Ovary (tissue), 9 donors: ENCODE results near the gene COX4I1. TPM values are rescaled to one million over a fixed set of nuclear protein-coding genes. Genes with fewer than 3 reads are reported as not detected.

Source experiments
- DNase-seq, 5 donors: peaks; one replicate each; pipeline ENCODE4 v3.0.0-alpha.2; 2019 to 2020
- H3K27ac ChIP-seq, 2 donors: fragments of 200-600 bp; one replicate each; pipeline versions ENCODE4 v1.5.1 to v1.8.0; 2019 to 2022
- H3K27me3 ChIP-seq: fragments of 200-600 bp; one replicate; pipeline ENCODE4 v1.8.0; 2022
- H3K36me3 ChIP-seq: fragments of 200-600 bp; sonication (generic); one replicate; pipeline ENCODE4 v1.5.1; 2019
- H3K4me1 ChIP-seq: one replicate; pipeline ENCODE4 v1.8.1; 2013; ENCODE audit warnings: mild to moderate bottlenecking, moderate library complexity; ENCODE audit not compliant: insufficient read depth
- H3K4me3 ChIP-seq: fragments of 200-600 bp; sonication (generic); one replicate; pipeline ENCODE4 v1.5.1; 2017
- H3K9me3 ChIP-seq, 2 donors: fragments of 200-600 bp in 1 of 2; sonication (generic) in 1 of 2; one replicate each; pipeline versions ENCODE4 v1.5.1 to v1.8.1; 2013 to 2019; ENCODE audit warnings: mild to moderate bottlenecking in 1 of 2, moderate library complexity in 1 of 2
- EP300 ChIP-seq: sonication (generic); formaldehyde crosslinking; IDR thresholded peaks from one replicate; pipeline ENCODE4 v1.6.1; 2017; ENCODE audit warnings: antibody characterized with exemption
- POLR2A ChIP-seq: fragments of 450-650 bp; IDR thresholded peaks from one replicate; pipeline ENCODE4 v1.6.1; 2017; ENCODE audit warnings: antibody characterized with exemption, mild to moderate bottlenecking, moderate library complexity
- WGBS, 3 donors: extraction: QIAGEN DNeasy Blood & Tissue Kit in 1 of 3; methylation state at CpG; one replicate each; pipeline versions ENCODE4 v1.1.5 to v1.1.7; 2013 to 2017; 5-methylcytosine and 5-hydroxymethylcytosine counted together
- intact Hi-C, 4 donors: fragments of 100-400 bp; cut with DNase I; formaldehyde crosslinking; loops; one replicate each; pipeline versions ENCODE4 v1.11.0 to v1.15.1; 2022 to 2023
- polyA plus RNA-seq, 2 donors: library from polyadenylated mRNA; stranded (reverse); fragments of 200-250 nt in 1 of 2; fragments of 350-450 nt in 1 of 2; fragmentation: Illumina TruSeq in 1 of 2; extraction: RNeasy Lipid Tissue Mini Kit (QIAGEN cat#74804) in 1 of 2; gene quantifications; one replicate each; pipeline ENCODE4 v1.2.3, GENCODE V29; 2013 to 2014
- total RNA-seq, 7 donors: library from RNA; depleted of rRNA in 2 of 7; stranded (reverse); fragments of >200 nt in 2 of 7; fragmentation: NEBNext Ultra II Directional in 3 of 7; extraction: Animal tissue kit (Norgen Biotek cat#: 25700) in 3 of 7; gene quantifications; one replicate each; pipeline versions ENCODE4 v1.1.0 to v1.2.4, GENCODE V29; 2016 to 2023
- TF ChIP-seq, protein P1 (sequence below), 3 donors: fragments of 450-650 bp in 2 of 3; fragments of 200-600 bp in 1 of 3; IDR thresholded peaks; one replicate each; pipeline versions ENCODE4 v1.5.1 to v1.8.0; 2016 to 2022; ENCODE audit warnings: antibody characterized with exemption in 3 of 3, mild to moderate bottlenecking in 1 of 3
- donor health status: DM: no; HTN: no; CAD: no; lungs with moderate emphysema.
- donor health status: DM: no; HTN: no; CAD: no.
- donor health status: Bipolar disorder and iron deficiency.
- donor health status: DM: yes; HTN: yes; CAD: no.
- donor health status: DM: no; HTN: no; CAD: no.
- donor health status: DM: yes; HTN: yes; CAD: no.

Gene COX4I1
- total and polyA plus RNA-seq, 9 donors: 378 to 750 (median 471) TPM

- Histone ChIP-seq H3K9me3 (no peaks in the 10 kb centered on the region), H3K36me3 (no peaks in the 10 kb centered on the region), H3K27ac (no peak within 1 kb of the TSS), H3K4me1 (peaks cover 5% of the 10 kb centered on the region), H3K27me3 (no peaks in the 10 kb centered on the region), H3K4me3 (peak within 1 kb of the TSS; percentile 37)
- WGBS, 3 donors: 4 to 9% (median 5%) methylated on average over 23 to 89 of the region's 96 CpGs
- DNase-seq: peak in 4 of 5 donors; percentile 31 to 68 (median 52)
- TF ChIP-seq, protein P1, sequence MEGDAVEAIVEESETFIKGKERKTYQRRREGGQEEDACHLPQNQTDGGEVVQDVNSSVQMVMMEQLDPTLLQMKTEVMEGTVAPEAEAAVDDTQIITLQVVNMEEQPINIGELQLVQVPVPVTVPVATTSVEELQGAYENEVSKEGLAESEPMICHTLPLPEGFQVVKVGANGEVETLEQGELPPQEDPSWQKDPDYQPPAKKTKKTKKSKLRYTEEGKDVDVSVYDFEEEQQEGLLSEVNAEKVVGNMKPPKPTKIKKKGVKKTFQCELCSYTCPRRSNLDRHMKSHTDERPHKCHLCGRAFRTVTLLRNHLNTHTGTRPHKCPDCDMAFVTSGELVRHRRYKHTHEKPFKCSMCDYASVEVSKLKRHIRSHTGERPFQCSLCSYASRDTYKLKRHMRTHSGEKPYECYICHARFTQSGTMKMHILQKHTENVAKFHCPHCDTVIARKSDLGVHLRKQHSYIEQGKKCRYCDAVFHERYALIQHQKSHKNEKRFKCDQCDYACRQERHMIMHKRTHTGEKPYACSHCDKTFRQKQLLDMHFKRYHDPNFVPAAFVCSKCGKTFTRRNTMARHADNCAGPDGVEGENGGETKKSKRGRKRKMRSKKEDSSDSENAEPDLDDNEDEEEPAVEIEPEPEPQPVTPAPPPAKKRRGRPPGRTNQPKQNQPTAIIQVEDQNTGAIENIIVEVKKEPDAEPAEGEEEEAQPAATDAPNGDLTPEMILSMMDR (IDR thresholded peaks at IDR 0.05): no peak
- TF ChIP-seq POLR2A: no peak
- no peak for TF ChIP-seq EP300
- intact Hi-C loops: no loop called here
Observed at GRCh38 chr16:85750827-85751697, 48.4 kb upstream of the COX4I1 start, which contains the start of gene C16orf74. C16orf74 (minus strand) TSS chr16:85751096; CDS start chr16:85735217, 15,879 bp downstream.

- intact Hi-C loops: no loop called here
- Histone ChIP-seq H3K27me3 (no peaks in the 10 kb centered on the region), H3K36me3 (no peaks in the 10 kb centered on the region), H3K4me3 (no peak overlapping the region), H3K27ac (no peak overlapping the region), H3K9me3 (no peaks in the 10 kb centered on the region), H3K4me1 (peaks cover 5% of the 10 kb centered on the region)
- DNase-seq: no peak
- WGBS, 3 donors: 38 to 45% (median 42%) methylated on average over 11 to 15 of the region's 15 CpGs
- no peak for TF ChIP-seq EP300
- TF ChIP-seq, protein P1 (IDR thresholded peaks at IDR 0.05): no peak
- TF ChIP-seq POLR2A: no peak
Observed at GRCh38 chr16:85751698-85752501, 47.6 kb upstream of the COX4I1 start.

- Histone ChIP-seq H3K27me3 (no peaks in the 10 kb centered on the region), H3K27ac (no peak overlapping the region), H3K4me3 (no peak overlapping the region), H3K36me3 (no peaks in the 10 kb centered on the region), H3K4me1 (peaks cover 5% of the 10 kb centered on the region), H3K9me3 (no peaks in the 10 kb centered on the region)
- intact Hi-C loops: no loop called here
- 22 to 25% (median 24%) methylated on average over 21 of the region's 21 CpGs for WGBS, 3 donors
- TF ChIP-seq EP300: no peak
- TF ChIP-seq POLR2A: no peak
- TF ChIP-seq, protein P1 (IDR thresholded peaks at IDR 0.05): no peak
- DNase-seq: peak in 3 of 5 donors; percentile 26 to 54 (median 46)
Observed at GRCh38 chr16:85752511-85753420, 46.7 kb upstream of the COX4I1 start.

DNA sequence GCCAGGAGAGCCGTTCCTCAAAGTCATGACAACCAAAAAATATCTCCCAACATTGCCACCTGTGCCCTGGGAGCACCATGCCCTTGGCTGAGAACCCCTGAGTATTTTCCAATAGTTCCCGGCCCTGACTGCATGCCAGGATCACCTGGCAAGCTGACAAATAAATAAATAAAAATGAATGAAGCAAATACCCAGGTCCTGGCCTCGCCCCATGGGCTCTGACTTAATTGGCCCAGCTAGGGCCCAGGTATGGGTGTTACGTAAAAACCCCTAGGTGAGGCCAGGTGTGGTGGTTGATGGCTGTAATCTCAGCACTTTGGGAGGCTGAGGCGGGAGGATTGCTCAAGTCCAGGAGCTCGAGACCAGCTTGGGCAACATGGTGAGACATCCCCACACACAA is 45.9 kb upstream of the COX4I1 start:
- intact Hi-C loops: no loop called here
- no peaks in the 10 kb centered on the region for H3K36me3 ChIP-seq
- H3K27me3 ChIP-seq: no peaks in the 10 kb centered on the region
- H3K9me3 ChIP-seq: no peaks in the 10 kb centered on the region
- H3K4me1 ChIP-seq: peaks cover 5% of the 10 kb centered on the region
- 61 to 66% (median 61%) methylated on average over 6 of the region's 6 CpGs for WGBS, 3 donors
- DNase-seq: no peak
- TF ChIP-seq EP300 (no peak), POLR2A (no peak)
- TF ChIP-seq, protein P1 (IDR thresholded peaks at IDR 0.05): no peak
- no peak overlapping the region for H3K4me3 ChIP-seq
- no peak overlapping the region for H3K27ac ChIP-seq
